ENCODE measurements around the gene BTD. TPM values are rescaled to one million over a fixed set of nuclear protein-coding genes. Genes with fewer than 3 reads are reported as not detected.

BTD gene
- total RNA-seq (18.0 and 24.9 TPM in 2 replicates), polyA plus RNA-seq (19.1 and 24.4 TPM in 2 replicates), polyA minus RNA-seq (ENCODE audit: low replicate concordance) (12.3 and 24.7 TPM in 2 replicates)
- polyA plus RNA-seq (2012) = 13.7 and 18.6 TPM in 2 replicates

GRCh38 chr3:15601399-15602145 lies at the start of gene BTD, which contains the start of gene HACL1:
BTD (plus strand) TSS chr3:15601745; CDS start chr3:15635440, 33,695 bp downstream.
HACL1 (minus strand) TSS chr3:15601569; CDS start chr3:15601463, 106 bp downstream.
- Histone ChIP-seq H3K4me2 (ENCODE audit: extremely low read depth, insufficient read depth, low read length) (peak within 1 kb of the TSS; percentile 97), H3K4me3 (replicated peaks in 1 of 4; ENCODE audit: control extremely low read depth in 1 of 4, insufficient read depth in 1 of 4, low read depth in 3 of 4, low read length in 4 of 4) (peak within 1 kb of the TSS; percentile 68 to 99 (median 79)), H3K36me3 (ENCODE audit: control insufficient read depth, insufficient read depth, low read length) (no peaks in the 10 kb centered on the region), H3K9ac (ENCODE audit: insufficient read depth, low read length) (peak within 1 kb of the TSS; percentile 73), H3K27ac (ENCODE audit: insufficient read depth, low read length) (peak within 1 kb of the TSS; percentile 77), H3K9me3 (ENCODE audit: control insufficient read depth, insufficient read depth, low read depth, low read length) (no peaks in the 10 kb centered on the region), H2AFZ (ENCODE audit: low read length) (peak within 1 kb of the TSS; percentile 97), H4K20me1 (ENCODE audit: control insufficient read depth, extremely low read depth, insufficient read depth, low read length) (no peaks in the 10 kb centered on the region), H3K27me3 (ENCODE audit: control insufficient read depth, insufficient read depth, low read length) (no peaks in the 10 kb centered on the region), H3K4me1 (ENCODE audit: control insufficient read depth, extremely low read depth, insufficient read depth, low read length) (no peaks in the 10 kb centered on the region), H3K79me2 (ENCODE audit: control insufficient read depth, insufficient read depth, low read length) (peaks cover 5% of the 10 kb centered on the region)
- TF ChIP-seq, protein P1, sequence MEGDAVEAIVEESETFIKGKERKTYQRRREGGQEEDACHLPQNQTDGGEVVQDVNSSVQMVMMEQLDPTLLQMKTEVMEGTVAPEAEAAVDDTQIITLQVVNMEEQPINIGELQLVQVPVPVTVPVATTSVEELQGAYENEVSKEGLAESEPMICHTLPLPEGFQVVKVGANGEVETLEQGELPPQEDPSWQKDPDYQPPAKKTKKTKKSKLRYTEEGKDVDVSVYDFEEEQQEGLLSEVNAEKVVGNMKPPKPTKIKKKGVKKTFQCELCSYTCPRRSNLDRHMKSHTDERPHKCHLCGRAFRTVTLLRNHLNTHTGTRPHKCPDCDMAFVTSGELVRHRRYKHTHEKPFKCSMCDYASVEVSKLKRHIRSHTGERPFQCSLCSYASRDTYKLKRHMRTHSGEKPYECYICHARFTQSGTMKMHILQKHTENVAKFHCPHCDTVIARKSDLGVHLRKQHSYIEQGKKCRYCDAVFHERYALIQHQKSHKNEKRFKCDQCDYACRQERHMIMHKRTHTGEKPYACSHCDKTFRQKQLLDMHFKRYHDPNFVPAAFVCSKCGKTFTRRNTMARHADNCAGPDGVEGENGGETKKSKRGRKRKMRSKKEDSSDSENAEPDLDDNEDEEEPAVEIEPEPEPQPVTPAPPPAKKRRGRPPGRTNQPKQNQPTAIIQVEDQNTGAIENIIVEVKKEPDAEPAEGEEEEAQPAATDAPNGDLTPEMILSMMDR (conservative IDR thresholded peaks at IDR 0.05 in 1 of 2, IDR thresholded peaks at IDR 0.05 in 1 of 2; ENCODE audit: low read depth in 1 of 2, low read length in 2 of 2) = peak in 1 of 2 donors; percentile 22
- no peak for TF ChIP-seq EZH2 (IDR thresholded peaks at IDR 0.05; ENCODE audit: low read length, missing control alignments)
- DNase-seq (ENCODE audit: low read depth in 2 of 2) = peak; percentile 99

DNA sequence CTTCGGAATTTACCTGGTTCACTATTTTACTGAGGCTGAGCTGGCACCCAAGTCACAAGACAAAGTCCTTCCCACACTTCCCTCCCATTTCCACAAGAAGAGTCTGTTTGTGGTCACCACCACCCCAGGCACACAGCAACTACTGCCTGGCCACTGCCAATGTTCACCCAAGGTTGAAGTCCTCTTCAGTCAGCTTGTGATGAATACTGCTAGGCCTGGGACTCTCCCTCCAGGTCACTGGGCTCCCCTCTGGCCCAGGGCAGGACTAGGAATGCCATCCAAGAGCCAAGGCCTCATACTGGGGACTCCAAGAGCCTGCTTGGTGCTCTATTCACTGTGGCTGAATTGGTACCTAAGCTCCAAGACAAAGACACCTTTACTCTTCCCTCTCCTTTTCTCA lies 49.6 kb upstream of the BTD start:
- DNase-seq (ENCODE audit: low read depth in 2 of 2) = no peak
- TF ChIP-seq, protein P1 (conservative IDR thresholded peaks at IDR 0.05 in 1 of 2, IDR thresholded peaks at IDR 0.05 in 1 of 2; ENCODE audit: low read depth in 1 of 2, low read length in 2 of 2) = no peak
- TF ChIP-seq EZH2 (IDR thresholded peaks at IDR 0.05; ENCODE audit: low read length, missing control alignments) = no peak
- Histone ChIP-seq H3K4me2 (ENCODE audit: extremely low read depth, insufficient read depth, low read length) (no peak overlapping the region), H3K9ac (ENCODE audit: insufficient read depth, low read length) (no peak overlapping the region), H3K27ac (ENCODE audit: insufficient read depth, low read length) (no peak overlapping the region), H3K79me2 (ENCODE audit: control insufficient read depth, insufficient read depth, low read length) (no peaks in the 10 kb centered on the region), H3K4me3 (replicated peaks in 1 of 4; ENCODE audit: control extremely low read depth in 1 of 4, insufficient read depth in 1 of 4, low read depth in 3 of 4, low read length in 4 of 4) (no peak overlapping the region), H3K4me1 (ENCODE audit: control insufficient read depth, extremely low read depth, insufficient read depth, low read length) (no peaks in the 10 kb centered on the region), H4K20me1 (ENCODE audit: control insufficient read depth, extremely low read depth, insufficient read depth, low read length) (no peaks in the 10 kb centered on the region), H3K36me3 (ENCODE audit: control insufficient read depth, insufficient read depth, low read length) (no peaks in the 10 kb centered on the region), H3K9me3 (ENCODE audit: control insufficient read depth, insufficient read depth, low read depth, low read length) (no peaks in the 10 kb centered on the region), H3K27me3 (ENCODE audit: control insufficient read depth, insufficient read depth, low read length) (no peaks in the 10 kb centered on the region), H2AFZ (ENCODE audit: low read length) (no peak overlapping the region)

DNA sequence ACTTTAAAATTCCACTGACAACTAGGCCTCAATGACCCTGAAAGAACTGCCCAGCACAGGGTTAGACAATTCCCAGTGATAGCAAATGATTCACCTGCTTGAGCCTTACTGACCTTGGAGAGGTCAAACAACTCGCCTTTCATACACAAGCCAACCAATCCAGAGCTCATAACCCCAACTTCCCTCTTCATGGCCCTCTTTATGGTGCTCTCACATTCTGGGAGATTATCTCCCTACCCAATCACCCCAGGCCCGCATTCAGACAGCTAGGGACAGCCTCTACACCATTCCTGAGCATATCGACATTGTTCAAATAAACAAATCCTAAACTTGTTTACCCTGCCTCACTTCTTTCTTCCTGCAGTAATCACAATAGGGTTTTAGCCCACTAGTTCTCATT lies 47.8 kb upstream of the BTD start:
- TF ChIP-seq, protein P1 (conservative IDR thresholded peaks at IDR 0.05 in 1 of 2, IDR thresholded peaks at IDR 0.05 in 1 of 2; ENCODE audit: low read depth in 1 of 2, low read length in 2 of 2) = no peak
- TF ChIP-seq EZH2 (IDR thresholded peaks at IDR 0.05; ENCODE audit: low read length, missing control alignments) = no peak

More for the DNA sequence above, 47.8 kb upstream of the BTD start:
- Histone ChIP-seq H4K20me1 (ENCODE audit: control insufficient read depth, extremely low read depth, insufficient read depth, low read length) (no peaks in the 10 kb centered on the region), H3K4me2 (ENCODE audit: extremely low read depth, insufficient read depth, low read length) (no peak overlapping the region), H3K9me3 (ENCODE audit: control insufficient read depth, insufficient read depth, low read depth, low read length) (no peaks in the 10 kb centered on the region), H3K79me2 (ENCODE audit: control insufficient read depth, insufficient read depth, low read length) (no peaks in the 10 kb centered on the region), H3K27ac (ENCODE audit: insufficient read depth, low read length) (no peak overlapping the region), H2AFZ (ENCODE audit: low read length) (no peak overlapping the region), H3K4me3 (replicated peaks in 1 of 4; ENCODE audit: control extremely low read depth in 1 of 4, insufficient read depth in 1 of 4, low read depth in 3 of 4, low read length in 4 of 4) (no peak overlapping the region), H3K4me1 (ENCODE audit: control insufficient read depth, extremely low read depth, insufficient read depth, low read length) (no peaks in the 10 kb centered on the region), H3K36me3 (ENCODE audit: control insufficient read depth, insufficient read depth, low read length) (no peaks in the 10 kb centered on the region), H3K9ac (ENCODE audit: insufficient read depth, low read length) (no peak overlapping the region), H3K27me3 (ENCODE audit: control insufficient read depth, insufficient read depth, low read length) (no peaks in the 10 kb centered on the region)
- DNase-seq (ENCODE audit: low read depth in 2 of 2) = no peak
